HG02973 (cell line): Measurements from ENCODE around the gene ERFL.
"Not testable (repeated sequence)": the region's sequence is repeated elsewhere in the genome, so short reads cannot be mapped to it uniquely, and the experiment has no call there.

ENCODE experiments used
- ATAC-seq: cut with Tn5 transposase; IDR thresholded peaks from one replicate; pipeline ENCODE4 v1.9.1; 2021; ENCODE audit warnings: moderate library complexity; ENCODE audit not compliant: unreplicated experiment

Gene ERFL

GRCh38 chr19:41879670-41880328, 48.5 kb downstream of the ERFL start:
- ATAC-seq = no peak

GRCh38 chr19:41879080-41879479, 49.2 kb downstream of the ERFL start:
- no peak for ATAC-seq

- ATAC-seq = no peak
Measured at GRCh38 chr19:41877916-41878905, 50.0 kb downstream of the ERFL start.

- ATAC-seq = peak; percentile 46
Measured at GRCh38 chr19:41876847-41877832, 51.1 kb downstream of the ERFL start, which contains the start of gene CD79A. Gene CD79A, plus strand, starts transcription at chr19:41877279. Its CDS starts 26 bp downstream, at chr19:41877305.

GRCh38 chr19:41875973-41876372, 52.3 kb downstream of the ERFL start:
- ATAC-seq = not testable (repeated sequence)

- no peak for ATAC-seq
Measured at GRCh38 chr19:41872775-41873647, 55.2 kb downstream of the ERFL start.

GRCh38 chr19:41872384-41872774, 55.9 kb downstream of the ERFL start:
- ATAC-seq = no peak

GRCh38 chr19:41871573-41872383, 56.5 kb downstream of the ERFL start:
- ATAC-seq = peak; percentile 47

- ATAC-seq = no peak
Measured at GRCh38 chr19:41870401-41870873, 57.8 kb downstream of the ERFL start.

- ATAC-seq = no peak
Measured at GRCh38 chr19:41869374-41869955, 58.8 kb downstream of the ERFL start.

GRCh38 chr19:41868989-41869300, 59.3 kb downstream of the ERFL start:
- no peak for ATAC-seq

GRCh38 chr19:41868120-41868988, 59.9 kb downstream of the ERFL start:
- ATAC-seq = no peak

GRCh38 chr19:41866284-41866683, 62.0 kb downstream of the ERFL start:
- ATAC-seq = no peak

GRCh38 chr19:41864374-41864773, 63.9 kb downstream of the ERFL start:
- no peak for ATAC-seq

GRCh38 chr19:41863209-41863931, 64.9 kb downstream of the ERFL start:
- ATAC-seq = no peak

- no peak for ATAC-seq
Measured at GRCh38 chr19:41862445-41862986, 65.7 kb downstream of the ERFL start.

- ATAC-seq = no peak
Measured at GRCh38 chr19:41861846-41862245, 66.4 kb downstream of the ERFL start.
